Mucosa of gallbladder (tissue), 1 donor: Measurements from ENCODE around the gene BAZ1A. TPM values are rescaled to one million over a fixed set of nuclear protein-coding genes. Genes with fewer than 3 reads are reported as not detected.

Experiments
- DNase-seq: peaks from one replicate; pipeline ENCODE4 v3.0.0-alpha.2; 2020; ENCODE audit warnings: low spot score
- total RNA-seq: library from RNA; stranded (reverse); gene quantifications from one replicate; pipeline ENCODE4 v1.2.1, GENCODE V29; 2021
- donor health status: DM: no; HTN: no; CAD: no.

BAZ1A gene
- total RNA-seq = 22.0 TPM

- peak; percentile 65 for DNase-seq
Observed at GRCh38 chr14:34875031-34875922, at the start of gene BAZ1A. Gene BAZ1A, minus strand, starts transcription at chr14:34875360. Its CDS starts 756 bp downstream, at chr14:34874604.

- DNase-seq = no peak
Observed at GRCh38 chr14:34920339-34920738, 45.2 kb upstream of the BAZ1A start.

- no peak for DNase-seq
Observed at GRCh38 chr14:34913619-34914018, 38.5 kb upstream of the BAZ1A start.

GRCh38 chr14:34912966-34913365, 37.8 kb upstream of the BAZ1A start:
- no peak for DNase-seq

- no peak for DNase-seq
Observed at GRCh38 chr14:34912182-34912581, 37.0 kb upstream of the BAZ1A start.

- DNase-seq = no peak
Observed at GRCh38 chr14:34911209-34912150, 36.3 kb upstream of the BAZ1A start.

GRCh38 chr14:34906287-34906686, 31.1 kb upstream of the BAZ1A start:
- no peak for DNase-seq

GRCh38 chr14:34895277-34895676, 20.1 kb upstream of the BAZ1A start:
- DNase-seq = no peak

GRCh38 chr14:34890937-34891336, 15.8 kb upstream of the BAZ1A start:
- DNase-seq = no peak

- no peak for DNase-seq
Observed at GRCh38 chr14:34888186-34888585, 13.0 kb upstream of the BAZ1A start.

- DNase-seq = no peak
Observed at GRCh38 chr14:34883954-34884353, 8.8 kb upstream of the BAZ1A start.

- DNase-seq = peak; percentile 31
Observed at GRCh38 chr14:34874386-34875030, 652 bp downstream of the BAZ1A start.

- DNase-seq = peak; percentile 75
Observed at GRCh38 chr14:34873589-34874385, 1.4 kb downstream of the BAZ1A start.

- DNase-seq = no peak
Observed at GRCh38 chr14:34872822-34873588, 2.2 kb downstream of the BAZ1A start.

GRCh38 chr14:34867199-34867598, 8.0 kb downstream of the BAZ1A start:
- no peak for DNase-seq

GRCh38 chr14:34865889-34866574, 9.1 kb downstream of the BAZ1A start:
- DNase-seq = no peak

GRCh38 chr14:34863844-34864243, 11.3 kb downstream of the BAZ1A start:
- DNase-seq = no peak

GRCh38 chr14:34858765-34859164, 16.4 kb downstream of the BAZ1A start:
- DNase-seq = no peak

- DNase-seq = no peak
Observed at GRCh38 chr14:34857689-34858449, 17.3 kb downstream of the BAZ1A start.
